ENCODE measurements around the gene IGFBPL1. TPM values are rescaled to one million over a fixed set of nuclear protein-coding genes. Genes with fewer than 3 reads are reported as not detected.
A peak's percentile ranks its signal among the peaks of the same experiment; 100 is the strongest.

IGFBPL1 gene
- total RNA-seq, 4 donors from 2014 or later, result not detected

GRCh38 chr9:38389313-38389712 is 34.9 kb downstream of the IGFBPL1 start:
- H3K4me1 ChIP-seq, result peaks cover 15 to 54% (median 16%) of the 10 kb centered on the region in 3 donors
- peaks cover 0 to 10% (median 0%) of the 10 kb centered on the region in 3 donors for H3K9me3 ChIP-seq
- no peaks in the 10 kb centered on the region for H3K27me3 ChIP-seq
- 36 to 43% methylated on average over 4 of the region's 4 CpGs for WGBS, 2 donors
- H3K36me3 ChIP-seq, result no peaks in the 10 kb centered on the region
- no peak overlapping the region for H3K4me3 ChIP-seq
- H3K27ac ChIP-seq, result peak overlapping the region; percentile 34 to 86 (median 84)
- intact Hi-C loops (cut with DNase I), result no loop called here
- TF ChIP-seq, protein P1, sequence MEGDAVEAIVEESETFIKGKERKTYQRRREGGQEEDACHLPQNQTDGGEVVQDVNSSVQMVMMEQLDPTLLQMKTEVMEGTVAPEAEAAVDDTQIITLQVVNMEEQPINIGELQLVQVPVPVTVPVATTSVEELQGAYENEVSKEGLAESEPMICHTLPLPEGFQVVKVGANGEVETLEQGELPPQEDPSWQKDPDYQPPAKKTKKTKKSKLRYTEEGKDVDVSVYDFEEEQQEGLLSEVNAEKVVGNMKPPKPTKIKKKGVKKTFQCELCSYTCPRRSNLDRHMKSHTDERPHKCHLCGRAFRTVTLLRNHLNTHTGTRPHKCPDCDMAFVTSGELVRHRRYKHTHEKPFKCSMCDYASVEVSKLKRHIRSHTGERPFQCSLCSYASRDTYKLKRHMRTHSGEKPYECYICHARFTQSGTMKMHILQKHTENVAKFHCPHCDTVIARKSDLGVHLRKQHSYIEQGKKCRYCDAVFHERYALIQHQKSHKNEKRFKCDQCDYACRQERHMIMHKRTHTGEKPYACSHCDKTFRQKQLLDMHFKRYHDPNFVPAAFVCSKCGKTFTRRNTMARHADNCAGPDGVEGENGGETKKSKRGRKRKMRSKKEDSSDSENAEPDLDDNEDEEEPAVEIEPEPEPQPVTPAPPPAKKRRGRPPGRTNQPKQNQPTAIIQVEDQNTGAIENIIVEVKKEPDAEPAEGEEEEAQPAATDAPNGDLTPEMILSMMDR (IDR thresholded peaks at IDR 0.05), result no peak
- TF ChIP-seq POLR2A (IDR thresholded peaks at IDR 0.05), result no peak
- no peak for DNase-seq

DNA sequence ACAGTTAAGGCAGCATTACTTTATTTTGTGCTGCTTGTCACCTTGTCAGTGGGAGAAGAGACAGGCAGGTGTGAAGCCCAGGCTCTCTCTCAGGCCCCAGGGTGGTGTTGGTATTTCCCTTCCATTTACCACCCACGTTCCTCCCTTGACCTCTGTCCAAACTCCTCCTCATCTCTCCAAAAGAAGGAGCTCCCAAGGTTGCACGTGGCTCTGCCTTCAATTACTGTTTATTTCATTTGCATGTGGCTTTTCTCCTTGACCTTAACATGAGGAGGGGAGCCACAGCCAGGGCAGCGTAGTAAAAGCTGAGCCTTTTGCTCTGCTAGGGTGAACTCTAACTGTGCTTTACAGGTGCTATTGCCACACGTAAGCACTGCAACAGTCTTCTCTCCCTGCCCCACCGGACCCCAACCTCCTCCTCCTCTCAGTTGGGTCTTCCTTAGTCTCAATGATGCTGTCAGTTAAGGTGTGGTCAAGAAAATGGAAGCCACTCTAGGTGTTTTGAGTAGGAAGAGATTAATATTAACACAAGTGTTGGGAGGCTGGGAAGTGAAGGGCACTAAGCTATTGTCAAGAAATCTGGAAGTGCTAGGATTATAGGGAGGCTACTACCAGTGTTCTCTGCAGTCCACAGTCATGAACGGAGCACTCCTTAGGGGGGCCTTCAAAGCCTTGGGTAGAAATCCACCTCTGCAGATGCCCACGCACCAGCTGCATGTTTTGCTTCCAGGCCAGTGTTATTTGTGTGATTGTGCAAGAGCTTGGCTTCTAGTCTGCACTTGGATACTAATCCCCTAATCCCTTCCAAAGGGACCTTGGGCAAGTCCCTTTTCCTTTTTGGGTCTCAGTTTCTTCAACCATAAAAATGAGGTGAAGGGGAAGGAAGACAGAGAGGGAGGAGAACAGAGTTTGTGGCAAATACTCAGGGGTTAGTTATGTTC is 35.7 kb downstream of the IGFBPL1 start:
- Histone ChIP-seq H3K36me3 (no peaks in the 10 kb centered on the region), H3K4me1 (peaks cover 14 to 53% (median 14%) of the 10 kb centered on the region in 3 donors), H3K4me3 (no peak overlapping the region), H3K27ac (peak overlapping the region; percentile 34 to 86 (median 84)), H3K9me3 (peaks cover 0 to 10% (median 0%) of the 10 kb centered on the region in 3 donors), H3K27me3 (no peaks in the 10 kb centered on the region)
- DNase-seq, result no peak
- intact Hi-C loops (cut with DNase I), result no loop called here
- TF ChIP-seq, protein P1 (IDR thresholded peaks at IDR 0.05), result no peak
- no peak for TF ChIP-seq POLR2A (IDR thresholded peaks at IDR 0.05)
- WGBS, 2 donors, result 41 to 43% methylated on average over 6 of the region's 7 CpGs

DNA sequence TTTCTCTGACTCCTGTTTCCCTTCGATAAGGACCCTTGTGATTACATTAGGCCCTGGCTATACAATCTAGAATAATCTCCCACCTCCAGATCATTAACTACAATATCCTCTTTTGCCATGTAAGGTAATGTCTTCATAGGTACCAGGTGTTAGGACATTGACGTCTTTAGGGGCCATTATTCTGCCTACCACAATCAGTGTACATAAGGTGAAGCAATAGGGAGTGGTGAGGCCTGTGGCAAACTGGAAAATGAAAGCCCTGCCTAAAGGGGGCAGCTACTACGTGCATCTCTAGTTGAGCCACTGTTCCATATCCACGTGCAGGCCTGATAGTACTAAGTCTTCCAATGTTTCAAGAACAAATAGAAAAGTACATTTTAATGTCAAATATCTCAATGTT is 36.5 kb downstream of the IGFBPL1 start:
- intact Hi-C loops (cut with DNase I), result no loop called here
- no peak for DNase-seq
- Histone ChIP-seq H3K9me3 (peaks cover 0 to 10% (median 0%) of the 10 kb centered on the region in 3 donors), H3K27ac (peak overlapping the region in 3 of 4 donors; percentile 84 to 86 (median 84)), H3K27me3 (no peaks in the 10 kb centered on the region), H3K4me3 (no peak overlapping the region), H3K4me1 (peaks cover 6 to 45% (median 10%) of the 10 kb centered on the region in 3 donors), H3K36me3 (no peaks in the 10 kb centered on the region)
- TF ChIP-seq, protein P1 (IDR thresholded peaks at IDR 0.05), result no peak
- TF ChIP-seq POLR2A (IDR thresholded peaks at IDR 0.05), result no peak
- 76 to 99% methylated on average over 4 of the region's 4 CpGs for WGBS, 2 donors

GRCh38 chr9:38387066-38387465 is 37.2 kb downstream of the IGFBPL1 start:
- H3K36me3 ChIP-seq, result no peaks in the 10 kb centered on the region
- DNase-seq, result no peak
- no peaks in the 10 kb centered on the region for H3K27me3 ChIP-seq
- no peak for TF ChIP-seq POLR2A (IDR thresholded peaks at IDR 0.05)
- TF ChIP-seq, protein P1 (IDR thresholded peaks at IDR 0.05), result no peak
- WGBS, 2 donors, result 57 to 100% methylated on average over 1 of the region's 1 CpG
- H3K9me3 ChIP-seq, result peaks cover 0 to 10% (median 0%) of the 10 kb centered on the region in 3 donors
- peak overlapping the region in 2 of 4 donors; percentile 84 to 86 for H3K27ac ChIP-seq
- intact Hi-C loops (cut with DNase I), result no loop called here
- H3K4me3 ChIP-seq, result no peak overlapping the region
- H3K4me1 ChIP-seq, result peaks cover 6 to 38% (median 8%) of the 10 kb centered on the region in 3 donors

DNA sequence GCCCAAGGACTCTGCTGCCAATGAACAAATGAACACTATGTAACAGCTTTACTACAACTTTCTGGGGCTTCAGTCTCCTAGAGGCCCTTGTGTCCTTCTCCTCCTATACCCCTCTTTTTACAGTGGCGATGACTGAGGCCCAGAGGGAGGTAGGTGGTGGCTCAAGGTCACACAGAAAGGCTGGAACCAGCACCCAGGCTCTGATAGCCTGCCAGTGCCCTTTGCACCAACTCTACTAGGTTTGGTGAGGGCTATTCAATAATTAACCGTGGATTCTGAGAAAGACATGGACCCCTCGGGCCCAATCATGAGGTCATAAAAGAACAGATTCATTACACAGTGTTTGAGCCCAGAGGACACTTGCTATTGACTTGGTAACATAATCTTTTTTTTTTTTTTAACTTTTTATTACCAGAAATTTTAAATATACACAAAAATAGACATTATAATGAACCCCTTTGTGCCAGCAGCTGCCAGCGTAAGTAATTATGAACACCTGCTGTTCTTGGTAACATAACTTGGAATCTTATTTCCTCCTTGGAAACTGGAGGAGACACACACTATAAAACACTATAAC is 37.8 kb downstream of the IGFBPL1 start:
- WGBS, 2 donors, result 80 to 86% methylated on average over 3 to 4 of the region's 4 CpGs
- TF ChIP-seq, protein P1 (IDR thresholded peaks at IDR 0.05), result no peak
- no peak for TF ChIP-seq POLR2A (IDR thresholded peaks at IDR 0.05)
- no peak for DNase-seq

More for the DNA sequence above, 37.8 kb downstream of the IGFBPL1 start:
- H3K36me3 ChIP-seq, result no peaks in the 10 kb centered on the region
- peaks cover 0 to 10% (median 0%) of the 10 kb centered on the region in 3 donors for H3K9me3 ChIP-seq
- intact Hi-C loops (cut with DNase I), result no loop called here
- H3K27ac ChIP-seq, result peak overlapping the region in 2 of 4 donors; percentile 54 to 86
- peaks cover 6 to 31% (median 6%) of the 10 kb centered on the region in 3 donors for H3K4me1 ChIP-seq
- no peaks in the 10 kb centered on the region for H3K27me3 ChIP-seq
- H3K4me3 ChIP-seq, result no peak overlapping the region
